NOMO-1 (cell line): ENCODE results near the gene IL36G.
A peak's percentile ranks its signal among the peaks of the same experiment; 100 is the strongest.
"Not testable (repeated sequence)": the region's sequence is repeated elsewhere in the genome, so short reads cannot be mapped to it uniquely, and the experiment has no call there.

Experiments
- DNase-seq, 2 experiments: peaks; one replicate each; lab custom pipeline; 2025; ENCODE audit not compliant: unreplicated experiment in 2 of 2; lab: John Stamatoyannopoulos, UW

IL36G gene

DNA sequence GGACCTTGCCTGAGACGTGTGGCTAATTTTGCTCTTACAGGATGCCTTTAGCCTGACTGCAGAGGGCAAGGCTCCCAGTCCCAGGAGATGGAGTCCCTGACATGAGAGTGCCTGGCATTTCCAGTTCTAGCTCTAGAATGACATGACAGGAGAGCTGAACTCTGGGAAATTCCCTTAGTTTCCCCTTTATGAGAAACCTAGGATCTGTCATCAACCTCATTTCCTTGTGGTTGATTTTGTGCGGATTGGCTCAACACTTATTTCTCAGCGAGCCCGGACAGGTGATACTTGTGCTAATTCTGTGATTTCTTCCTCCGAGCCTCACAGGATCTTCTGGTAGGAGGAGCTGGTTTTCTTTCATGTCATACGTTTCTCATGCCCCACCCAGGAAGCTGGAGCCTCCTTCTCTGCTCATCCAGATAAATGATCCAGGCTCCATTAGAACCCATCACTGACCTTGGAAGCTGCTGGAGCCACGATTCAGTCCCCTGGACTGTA is at the start of gene IL36G:
IL36G (plus strand) TSS at position 448 of the 498 bp plus-strand sequence. CDS start 633 bp downstream, outside the sequence.
- DNase-seq = no peak

DNA sequence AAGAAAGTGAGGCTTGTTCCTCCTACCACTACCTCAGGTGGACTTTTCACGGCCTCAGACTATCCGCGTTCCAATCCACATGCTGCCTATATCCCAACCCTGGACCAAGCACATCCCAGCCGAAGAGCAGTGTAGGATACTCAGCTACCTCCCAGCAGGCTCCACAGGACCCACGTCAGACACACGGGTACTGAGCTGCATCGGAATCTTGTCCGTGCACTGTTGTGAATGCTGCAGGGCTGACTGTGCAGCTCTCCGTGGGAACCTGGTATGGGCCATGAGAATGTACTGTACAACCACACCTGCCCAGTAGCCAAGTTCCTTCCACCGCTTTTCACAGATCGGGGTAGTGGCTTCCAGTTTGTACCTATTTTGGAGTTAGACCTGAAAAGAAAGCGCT is 44.5 kb upstream of the IL36G start:
- DNase-seq = no peak

DNA sequence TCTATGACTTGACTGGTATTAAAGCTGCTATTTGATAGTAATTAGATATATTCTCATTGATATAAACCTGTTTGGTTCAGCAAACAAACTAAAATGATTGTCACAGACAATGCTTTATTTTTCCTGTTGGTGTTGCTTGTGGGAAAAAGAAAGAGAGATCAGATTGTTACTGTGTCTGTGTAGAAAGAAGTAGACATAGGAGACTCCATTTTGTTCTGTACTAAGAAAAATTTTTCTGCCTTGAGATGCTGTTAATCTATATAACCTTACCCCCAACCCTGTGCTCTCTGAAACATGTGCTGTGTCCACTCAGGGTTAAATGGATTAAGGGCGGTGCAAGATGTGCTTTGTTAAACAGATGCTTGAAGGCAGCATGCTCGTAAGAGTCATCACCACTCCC is 43.7 kb upstream of the IL36G start:
- not testable (repeated sequence) for DNase-seq

DNA sequence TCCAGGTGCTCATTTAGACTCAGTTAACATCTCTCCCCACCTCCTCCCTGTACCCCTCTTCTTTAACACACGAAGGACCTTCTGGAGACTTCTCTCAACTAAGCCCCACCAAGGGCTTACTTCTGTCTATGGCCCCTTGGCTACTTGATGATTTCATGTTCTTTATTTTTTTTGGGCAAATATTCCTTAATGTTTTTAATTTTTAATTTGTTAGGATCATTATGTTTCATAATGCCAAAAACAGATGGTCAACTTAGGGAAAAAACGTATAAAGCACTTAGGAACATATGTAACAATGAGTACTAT is 40.9 kb upstream of the IL36G start:
- DNase-seq = no peak

DNA sequence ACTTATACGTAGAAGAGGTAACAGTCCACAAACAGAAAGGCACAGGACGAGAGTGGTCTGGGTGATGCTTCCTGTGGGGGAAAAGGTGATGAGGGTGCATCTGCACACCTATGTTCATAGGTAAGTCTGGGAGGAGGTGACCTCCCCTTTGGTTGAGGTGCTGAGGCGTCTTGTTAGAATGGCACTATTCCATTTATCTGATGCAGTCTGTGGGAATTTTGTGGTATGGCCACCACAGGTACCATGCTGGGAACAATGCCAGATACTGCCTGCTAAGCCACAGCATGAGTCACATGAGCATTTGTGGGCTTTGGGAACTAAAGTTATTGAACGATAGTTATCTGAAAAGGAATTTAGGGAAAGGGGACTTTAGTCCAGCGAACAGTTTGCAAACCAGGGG is 38.9 kb upstream of the IL36G start:
- DNase-seq = no peak

DNA sequence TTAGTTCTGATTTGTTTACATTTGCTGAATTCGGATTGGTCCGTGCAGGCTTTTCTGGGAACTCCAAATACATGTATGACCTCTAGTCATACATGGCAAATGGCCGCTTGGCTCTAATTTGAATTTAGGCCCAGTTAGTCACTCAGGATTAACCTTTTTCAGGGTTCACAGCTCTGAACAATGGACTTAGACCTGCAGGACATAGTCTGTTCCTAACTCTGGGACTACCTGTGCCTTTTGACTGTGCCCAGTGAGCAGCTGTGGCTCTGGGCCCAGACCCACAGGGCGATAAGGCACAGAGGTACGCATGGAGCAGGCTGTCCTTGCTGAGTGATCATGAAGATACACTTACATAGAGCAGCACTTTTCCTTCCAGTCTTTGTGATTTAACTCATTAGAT is 38.4 kb upstream of the IL36G start:
- DNase-seq = no peak

DNA sequence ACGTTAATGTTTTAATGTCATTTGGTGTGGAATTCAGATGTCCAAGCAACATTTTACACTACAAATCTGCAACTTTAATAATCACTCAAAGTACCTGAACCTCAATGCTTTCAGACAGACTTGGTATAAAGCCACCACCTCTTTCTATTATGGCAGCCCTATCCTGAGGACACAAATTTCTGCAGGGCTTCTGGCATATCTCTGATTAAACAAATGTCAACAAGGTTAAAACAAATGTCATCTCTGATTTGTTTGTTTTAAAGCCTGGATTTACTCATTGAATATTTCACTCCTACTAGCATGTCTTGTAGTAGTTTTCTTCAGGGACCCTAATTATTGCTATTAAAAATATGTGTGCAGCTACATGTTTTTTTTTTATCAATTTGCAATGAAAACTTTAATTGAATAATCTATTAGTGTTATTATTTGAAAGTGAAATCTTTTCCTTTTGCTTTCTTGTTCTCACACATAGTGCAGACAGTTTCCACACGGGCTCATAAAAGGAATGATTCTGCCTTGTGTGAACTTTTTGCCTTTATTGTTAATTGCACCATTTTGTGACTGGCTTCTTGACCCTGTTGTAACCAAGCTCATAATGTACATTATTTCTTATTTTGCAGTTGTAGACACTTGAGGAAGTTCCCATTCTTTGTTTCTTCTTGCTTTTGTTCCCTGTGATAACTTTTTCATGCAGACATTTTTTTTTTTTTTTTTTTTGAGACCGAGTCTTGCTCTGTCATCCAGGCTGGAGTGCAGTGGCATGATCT is 36.8 kb upstream of the IL36G start:
- no peak for DNase-seq

DNA sequence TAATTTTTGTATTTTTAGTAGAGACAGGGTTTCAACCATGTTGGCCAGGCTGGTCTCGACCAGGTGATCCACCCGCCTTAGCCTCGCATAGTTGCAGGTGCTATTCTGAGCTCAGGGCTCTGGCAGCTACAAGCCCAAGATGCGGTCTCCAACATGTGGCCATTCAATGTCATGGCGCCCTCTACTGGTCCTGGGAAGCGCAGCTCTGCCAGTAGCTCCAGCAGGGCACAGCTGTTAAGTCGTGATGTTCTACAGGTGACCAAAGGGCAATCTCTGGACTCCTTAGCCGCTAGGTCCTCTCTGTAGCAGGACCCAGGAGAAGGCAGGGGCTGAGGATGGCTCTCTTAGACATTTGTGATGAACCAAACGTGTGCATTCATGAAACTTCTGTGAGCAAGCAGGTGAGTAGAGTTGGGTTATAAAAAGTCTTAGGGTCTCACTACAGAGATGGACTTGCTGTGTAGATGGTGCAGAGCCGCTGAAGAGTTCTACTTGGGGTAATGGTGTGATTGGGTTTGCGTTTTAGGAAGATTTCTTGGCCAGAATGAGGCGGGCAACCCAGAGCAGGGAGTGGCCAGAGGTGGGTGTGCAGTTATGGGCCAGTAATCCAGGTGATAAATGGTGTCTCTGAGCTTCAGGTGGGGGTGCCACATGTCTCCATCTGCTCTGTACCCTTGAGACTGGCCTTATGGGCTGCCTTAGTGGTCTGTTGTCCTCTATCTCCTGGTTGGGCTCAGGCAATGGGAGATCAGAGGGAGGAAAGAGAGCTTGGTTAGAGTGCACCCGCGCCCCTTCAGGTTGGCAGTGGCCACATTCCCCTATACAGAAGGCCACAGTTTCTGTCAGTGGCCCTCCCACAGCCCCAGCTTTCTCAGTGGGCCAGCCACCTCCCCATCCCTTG is 35.8 kb upstream of the IL36G start:
- peak; percentile 64 to 75 for DNase-seq

DNA sequence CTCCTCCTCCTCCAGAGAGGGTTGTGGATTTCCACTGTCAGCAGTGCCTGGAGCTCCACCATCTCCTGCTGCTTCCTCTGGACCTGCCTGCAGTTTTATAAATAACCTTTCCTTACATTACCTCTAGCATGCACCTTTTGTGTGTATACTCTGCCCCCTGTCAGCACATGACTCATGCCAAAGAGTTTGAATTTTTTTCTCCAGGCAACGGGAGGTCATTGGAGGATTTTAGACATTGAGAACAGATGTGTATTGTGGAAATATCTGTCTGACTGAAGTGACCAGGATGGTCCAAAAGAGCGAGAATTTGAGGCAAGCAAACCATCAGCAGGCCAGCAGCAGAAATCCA is 35.2 kb upstream of the IL36G start:
- no peak for DNase-seq

DNA sequence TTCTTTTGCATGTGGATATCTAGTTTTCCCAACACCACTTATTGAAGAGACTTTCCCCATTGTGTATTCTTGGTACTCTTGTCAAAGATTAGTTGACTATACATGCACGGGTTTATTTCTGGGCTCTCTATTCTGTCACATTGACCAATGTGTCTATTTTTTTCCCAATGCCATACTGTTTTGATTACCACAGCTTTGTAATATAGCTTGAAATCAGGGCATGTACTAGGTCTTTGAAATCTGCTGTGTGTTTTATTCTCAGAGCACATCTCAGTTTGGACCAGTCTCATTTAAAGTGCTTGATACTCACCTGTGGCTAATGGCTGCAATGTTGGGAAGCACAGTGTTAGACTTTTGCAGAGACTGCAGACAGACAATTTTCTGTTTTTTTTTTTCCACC is 32.8 kb upstream of the IL36G start:
- no peak for DNase-seq

DNA sequence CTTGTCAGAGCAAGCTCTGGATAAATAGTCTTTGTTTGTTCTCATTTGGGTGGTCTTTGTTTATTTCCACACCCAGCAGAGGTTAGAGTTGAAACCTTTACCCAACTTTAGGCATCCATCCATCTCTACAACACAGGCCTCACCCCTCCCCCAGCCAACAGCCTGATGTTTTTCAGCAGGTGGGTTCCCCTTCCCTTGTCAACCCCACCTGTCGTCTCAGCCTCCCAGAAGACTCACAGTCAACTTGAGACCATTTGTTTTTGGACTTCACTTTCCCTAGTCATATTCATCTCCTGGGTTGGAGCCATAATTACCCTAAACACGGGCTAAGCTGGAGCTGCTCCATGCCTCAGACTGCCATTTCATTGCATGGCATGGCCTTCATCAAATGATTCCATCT is 31.7 kb upstream of the IL36G start:
- no peak for DNase-seq

DNA sequence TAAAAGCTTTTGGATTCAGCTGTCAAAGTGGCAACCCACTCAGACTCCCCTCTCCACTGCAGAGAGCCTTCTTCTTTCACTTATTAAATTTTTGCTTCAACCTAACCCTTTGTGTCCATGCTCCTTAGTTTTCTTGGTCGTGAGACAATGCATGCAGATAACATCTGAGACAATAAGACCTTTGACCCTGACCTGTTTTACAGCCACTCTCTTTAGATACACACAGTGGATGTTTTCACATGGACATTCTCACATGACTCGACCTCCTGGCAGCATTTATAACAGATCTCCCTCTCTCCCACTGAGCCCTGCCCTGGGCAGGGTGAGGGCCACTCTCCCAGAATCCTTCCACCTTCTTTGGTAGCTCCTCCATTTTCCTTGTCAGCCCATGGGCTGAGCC is 30.4 kb upstream of the IL36G start:
- DNase-seq = no peak

DNA sequence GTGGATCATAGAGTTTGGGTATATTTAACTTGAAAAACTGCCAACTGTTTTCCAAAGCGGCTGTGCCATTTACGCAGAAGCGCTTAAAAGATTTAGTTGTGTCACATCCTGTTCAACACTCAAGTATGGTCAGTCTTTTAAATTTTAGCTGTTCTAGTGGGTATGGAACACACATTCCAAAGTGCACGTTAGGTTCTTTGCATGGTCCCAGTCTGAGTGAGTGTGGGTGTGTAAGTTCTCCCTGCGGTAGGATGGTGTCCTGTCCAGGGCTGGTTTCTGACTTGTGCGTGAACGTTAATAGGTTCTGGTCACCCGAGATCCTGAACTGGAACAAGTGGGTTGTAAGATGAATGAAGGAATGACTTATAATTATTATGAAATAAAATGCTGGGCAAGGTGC is 28.4 kb upstream of the IL36G start:
- DNase-seq = no peak

DNA sequence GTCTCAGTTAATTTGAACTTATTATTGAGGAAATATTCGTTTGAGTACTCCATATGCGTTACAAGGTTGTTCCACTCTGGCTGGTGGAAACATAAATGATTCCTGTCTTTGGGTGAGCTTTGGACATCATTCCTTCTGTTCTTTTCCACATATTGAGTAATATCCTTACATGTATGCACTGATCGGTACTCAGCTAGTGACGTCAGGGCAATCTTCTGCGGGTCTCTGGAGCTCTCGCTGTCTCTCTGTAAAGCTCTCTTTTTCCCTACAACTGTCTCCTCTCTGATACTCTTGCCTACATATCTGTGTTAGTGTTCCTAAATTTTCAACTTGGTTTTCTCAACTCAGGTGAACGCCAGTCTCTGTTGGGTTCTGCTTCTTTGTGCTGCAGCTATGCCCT is 23.4 kb upstream of the IL36G start:
- DNase-seq = no peak

DNA sequence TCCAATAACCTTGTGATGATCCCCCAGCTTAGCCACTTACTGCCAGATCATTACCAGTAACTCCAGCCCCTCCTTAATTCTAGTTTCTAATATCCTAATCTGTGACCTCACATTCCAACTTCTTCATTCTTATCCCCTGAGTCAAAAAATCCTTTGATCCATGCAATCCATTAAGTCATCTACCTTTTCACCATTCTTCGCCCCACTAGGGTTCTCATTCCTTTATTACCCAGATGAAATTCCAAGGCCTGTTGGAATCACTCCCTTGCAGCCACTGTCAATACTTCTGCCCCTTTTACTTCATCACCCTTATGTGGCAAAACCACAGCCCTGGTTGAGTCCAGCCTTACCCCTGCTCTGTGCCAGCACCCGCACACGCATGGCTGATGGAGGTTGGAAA is 20.3 kb upstream of the IL36G start:
- DNase-seq = no peak

DNA sequence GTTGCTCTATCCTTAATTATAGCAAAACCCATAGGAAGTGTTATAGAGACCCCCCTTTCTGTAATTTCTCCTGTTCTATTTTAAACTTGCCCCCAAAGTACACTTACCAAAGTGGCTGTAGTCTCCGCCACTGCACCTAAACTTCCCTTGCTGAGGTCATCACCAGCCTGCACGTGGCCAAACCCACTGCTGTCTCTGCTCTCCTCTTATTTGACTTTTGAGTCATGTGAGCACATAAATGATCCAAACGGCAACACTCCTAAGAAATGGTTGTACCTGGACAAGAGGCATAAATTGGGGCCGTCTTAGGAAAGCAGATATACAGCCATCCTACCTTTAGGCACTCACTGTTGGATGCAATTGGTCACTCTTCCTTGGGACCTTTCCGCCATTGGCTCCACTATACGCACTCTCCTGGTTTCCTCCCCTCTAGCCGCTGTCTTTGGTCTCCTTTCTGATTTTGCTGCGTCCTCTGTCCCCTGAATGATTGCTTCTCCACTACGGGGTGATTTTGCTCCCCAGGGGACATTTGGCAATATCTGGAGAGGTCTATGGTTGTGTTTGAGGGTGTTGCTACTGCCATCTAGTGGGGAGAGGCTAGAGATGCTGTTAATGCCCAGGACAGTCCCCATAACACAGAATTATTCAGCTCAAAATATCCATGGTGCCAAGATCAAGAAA is 19.2 kb upstream of the IL36G start:
- peak in 1 of 2 experiments; percentile 57 for DNase-seq

DNA sequence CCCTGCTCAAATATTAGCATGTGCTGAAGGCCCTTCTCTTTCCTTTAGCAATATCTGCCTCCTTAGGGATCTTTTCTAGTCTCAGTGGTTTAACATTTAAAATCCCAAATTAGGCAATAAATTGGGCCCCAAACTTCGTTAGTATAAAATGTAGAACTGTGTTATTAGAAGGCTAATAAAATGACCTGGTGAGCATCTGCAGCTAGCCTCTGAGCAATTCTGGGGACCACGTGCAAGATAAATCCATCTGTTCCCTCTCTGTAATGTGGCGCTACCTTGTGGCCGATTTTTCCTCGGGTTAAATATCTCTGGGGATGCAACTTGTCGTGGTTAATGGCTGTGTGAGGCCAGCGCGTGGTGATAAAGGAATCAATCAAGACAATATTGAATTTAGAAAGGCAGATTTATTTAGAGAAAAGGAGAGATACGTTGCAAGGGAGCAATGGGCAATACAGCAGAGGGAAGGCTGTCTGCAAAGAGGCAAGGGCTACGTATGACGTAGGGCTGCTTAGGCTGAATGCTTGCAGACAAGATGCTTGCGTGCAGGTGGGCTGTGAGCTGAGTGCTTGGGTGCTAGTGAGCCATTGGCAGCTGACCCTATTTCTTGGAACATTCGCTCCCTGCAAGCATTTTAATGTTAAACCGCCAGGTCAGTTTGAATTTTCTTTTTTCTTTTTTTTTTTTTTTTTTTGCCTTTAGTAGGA is 18.5 kb upstream of the IL36G start:
- DNase-seq = no peak

DNA sequence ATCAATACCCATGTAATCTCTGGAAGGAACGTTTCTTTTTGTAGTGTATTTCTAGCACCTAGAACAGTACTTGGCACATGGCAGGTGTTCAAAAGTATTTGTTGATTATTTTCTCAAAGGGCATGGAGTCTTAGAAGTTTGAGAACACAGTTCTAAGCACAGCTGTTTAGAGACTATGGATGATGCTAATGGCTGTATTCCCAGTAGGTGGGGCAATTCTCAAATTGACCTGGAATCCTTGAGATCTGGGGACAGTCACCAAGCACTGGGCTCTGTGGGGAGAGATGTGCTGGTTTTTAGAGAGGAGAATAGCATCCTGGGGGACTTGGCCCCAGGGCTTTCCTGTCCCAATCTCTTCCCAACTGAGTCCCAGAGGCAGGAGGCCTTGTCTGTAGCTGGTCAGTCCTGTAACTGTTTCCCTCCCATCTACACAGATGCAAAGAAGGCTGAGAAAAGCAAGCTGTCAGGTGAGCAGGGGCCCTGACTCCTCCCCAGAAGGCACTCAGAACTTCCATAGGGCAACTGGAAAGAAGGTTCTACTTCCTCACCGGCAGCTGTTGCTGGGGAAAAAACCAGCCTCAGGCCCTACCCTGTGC is 17.5 kb upstream of the IL36G start:
- no peak for DNase-seq

DNA sequence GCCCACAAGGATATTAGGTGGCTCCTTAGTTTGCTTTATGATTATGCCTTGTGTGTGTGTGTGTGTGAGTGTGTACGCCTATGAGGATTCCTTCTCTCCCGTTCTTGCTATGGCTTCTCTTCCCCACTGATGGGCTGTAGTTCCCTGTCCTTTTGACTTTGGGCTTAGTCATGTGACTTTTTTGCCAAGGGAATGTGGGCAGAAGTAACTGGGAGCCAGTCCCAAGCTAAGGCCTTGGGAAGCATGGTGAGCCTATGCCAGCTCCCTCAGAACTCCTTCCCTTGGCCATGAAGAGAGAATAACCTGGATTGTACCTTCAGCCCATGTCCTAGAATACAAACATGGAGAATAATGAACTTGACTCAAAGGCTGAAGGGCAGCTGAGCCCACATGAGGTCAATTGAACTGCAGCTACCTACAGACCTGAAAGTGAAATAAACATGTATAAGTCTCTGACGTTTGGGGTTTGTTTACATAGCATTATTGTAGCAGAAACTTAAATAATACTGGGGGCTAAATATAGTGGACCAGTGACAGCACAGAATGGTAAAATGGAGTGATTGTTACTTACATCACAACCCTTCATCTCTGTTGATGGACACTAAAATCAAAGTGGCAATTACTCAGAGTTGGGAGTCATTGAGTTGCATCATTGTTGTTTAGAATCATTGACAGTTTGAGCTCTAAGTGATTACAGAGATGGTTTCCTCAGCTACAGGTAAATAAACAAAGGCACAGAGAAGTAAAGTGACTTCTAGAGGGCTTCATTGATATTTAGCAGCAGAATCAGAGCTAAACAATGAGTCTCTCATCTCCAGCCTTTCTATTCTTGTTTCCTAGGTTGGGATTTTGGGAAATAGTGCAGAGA is 15.3 kb upstream of the IL36G start:
- DNase-seq = no peak

DNA sequence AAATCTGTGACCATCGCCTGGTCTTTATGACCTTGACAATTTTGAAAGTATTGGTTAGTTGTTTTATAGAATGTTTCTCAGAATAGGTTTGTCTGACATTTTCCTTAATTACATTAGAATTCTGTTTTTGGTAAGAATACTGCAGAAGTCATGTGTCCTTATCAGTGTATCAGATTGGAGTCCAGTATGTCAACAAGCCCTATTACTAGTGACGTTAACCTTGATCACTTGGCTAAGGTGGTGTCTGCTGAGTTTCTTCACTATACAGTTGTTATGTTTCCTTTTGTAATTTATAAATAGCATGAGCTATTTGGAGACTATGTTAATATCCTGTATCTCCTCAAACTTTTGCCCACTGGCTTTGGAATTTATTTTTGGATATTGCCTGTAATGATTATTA is 10.8 kb upstream of the IL36G start:
- no peak for DNase-seq
